HTR-8/SVneo (cell line): Measurements from ENCODE around the gene MAPK1.
"Not testable (repeated sequence)": the region's sequence is repeated elsewhere in the genome, so short reads cannot be mapped to it uniquely, and the experiment has no call there.

Experiments used
- DNase-seq: peaks from one replicate; pipeline ENCODE4 v3.0.0; 2011; ENCODE audit warnings: low spot score, mixed read lengths; ENCODE audit not compliant: insufficient read length
- FAIRE-seq: peaks from 2 replicates; lab custom pipeline; 2011; peaks lifted over from hg19 to GRCh38; lab: Jason Lieb, UNC

MAPK1 gene

DNA sequence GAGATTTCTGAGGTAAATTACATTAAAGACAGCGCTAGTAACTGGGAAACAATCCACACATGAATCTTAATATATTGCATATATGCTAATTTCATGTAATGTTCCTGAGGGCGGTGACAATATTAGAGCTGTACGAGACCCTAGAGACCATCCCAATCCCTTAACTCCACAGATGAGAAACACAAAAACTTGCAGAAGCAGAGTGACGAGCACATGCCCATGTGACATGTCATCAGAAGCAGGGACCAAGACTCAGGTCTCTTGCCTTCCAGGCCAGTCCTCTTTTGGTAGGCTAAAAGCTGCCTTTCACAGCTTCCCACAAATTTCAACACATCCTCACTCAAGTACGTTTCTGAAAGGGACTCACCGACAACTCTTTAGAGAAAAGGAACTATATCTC is 11.8 kb downstream of the MAPK1 start:
- DNase-seq: no peak
- no peak for FAIRE-seq

DNA sequence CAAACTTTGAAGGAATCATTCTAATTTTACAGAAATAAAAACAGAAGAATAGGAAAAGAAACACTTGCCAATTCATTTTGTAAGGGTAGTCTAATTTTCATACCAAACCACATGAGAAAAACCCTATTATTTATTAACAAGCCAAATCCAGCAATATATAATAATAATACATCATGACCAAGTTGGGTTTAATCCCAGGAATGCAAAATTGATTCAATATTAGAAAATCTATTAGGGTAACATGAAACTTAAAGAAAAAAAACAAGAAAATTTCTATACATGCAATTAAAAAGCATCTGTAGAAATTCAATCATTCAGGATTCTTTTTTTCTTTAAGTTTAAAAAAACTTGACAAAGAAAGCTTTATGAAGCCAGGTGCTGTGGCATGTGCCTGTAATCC is 16.8 kb downstream of the MAPK1 start:
- no peak for FAIRE-seq

DNA sequence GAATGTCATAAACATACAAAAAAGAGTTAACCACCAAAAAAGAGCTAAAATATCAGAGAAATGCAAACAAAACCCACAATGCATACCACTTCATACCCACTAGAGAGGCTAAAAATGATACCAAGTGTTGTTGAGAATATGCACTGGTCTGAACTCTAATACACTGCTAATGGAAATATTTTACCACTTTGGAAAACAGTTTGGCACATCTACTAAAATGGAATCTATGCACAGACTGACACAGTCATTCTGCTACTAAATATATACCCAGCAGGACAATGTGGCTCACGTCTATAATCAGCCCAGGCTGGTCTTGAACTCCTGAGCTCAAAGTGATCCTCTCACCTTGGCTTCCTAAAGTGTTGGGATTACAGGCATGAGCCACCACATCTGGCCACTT is 18.0 kb downstream of the MAPK1 start:
- FAIRE-seq (no peak), DNase-seq (no peak)

More for the DNA sequence above, 16.8 kb downstream of the MAPK1 start:
- DNase-seq: no peak

DNA sequence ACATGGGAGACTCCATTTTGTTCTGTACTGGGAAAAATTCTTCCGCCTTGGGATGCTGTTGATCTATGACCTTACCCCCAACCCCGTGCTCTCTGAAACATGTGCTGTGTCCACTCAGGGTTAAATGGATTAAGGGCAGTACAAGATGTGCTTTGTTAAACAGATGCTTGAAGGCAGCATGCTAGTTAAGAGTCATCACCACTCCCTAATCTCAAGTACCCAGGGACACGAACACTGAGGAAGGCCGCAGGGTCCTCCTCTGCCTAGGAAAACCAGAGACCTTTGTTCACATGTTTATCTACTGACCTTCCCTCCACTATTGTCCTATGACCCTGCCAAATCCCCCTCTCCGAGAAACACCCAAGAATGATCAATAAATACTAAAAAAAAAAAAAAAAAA is 19.4 kb downstream of the MAPK1 start:
- not testable (repeated sequence) for FAIRE-seq, DNase-seq

DNA sequence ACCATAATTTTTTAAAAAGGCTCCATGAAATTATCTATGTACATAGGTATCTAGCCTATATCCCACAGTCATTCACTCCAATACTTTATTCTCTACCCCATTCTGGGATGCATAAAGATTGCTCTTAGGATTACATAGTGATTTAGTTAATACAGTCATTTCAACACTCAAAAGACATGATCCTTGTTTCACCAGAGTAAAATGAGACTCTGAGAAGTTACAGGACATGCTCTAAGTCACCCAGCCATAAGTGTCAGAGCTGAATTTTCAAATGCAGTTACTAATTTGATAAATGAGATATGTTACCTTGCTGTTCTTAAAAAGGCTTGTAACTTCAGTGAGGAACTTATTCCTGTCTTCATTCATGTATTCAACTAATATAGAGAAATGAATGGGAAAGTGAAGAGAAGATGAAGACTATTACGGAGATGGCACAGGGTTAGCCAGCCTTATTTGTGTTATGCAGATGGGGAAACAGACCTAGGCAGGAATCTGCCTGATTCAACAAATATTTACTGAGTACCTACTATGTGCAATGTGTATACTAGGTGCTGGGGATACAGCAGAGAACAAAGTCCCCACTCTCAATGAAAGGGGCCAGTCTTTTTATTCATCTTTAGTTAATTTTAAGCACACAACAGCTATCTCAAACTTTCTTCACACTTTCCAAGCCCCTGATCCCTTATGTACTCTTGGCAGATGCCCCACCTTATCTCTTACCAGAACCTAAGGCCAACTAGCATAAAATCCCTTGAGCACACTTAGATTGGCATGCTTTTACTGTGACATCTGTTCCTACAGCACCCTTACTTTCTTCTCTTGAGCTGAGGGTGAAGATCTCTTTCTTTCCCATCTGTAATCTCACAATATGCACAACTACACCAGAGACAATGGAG is 21.6 kb downstream of the MAPK1 start:
- DNase-seq (no peak), FAIRE-seq (no peak)

DNA sequence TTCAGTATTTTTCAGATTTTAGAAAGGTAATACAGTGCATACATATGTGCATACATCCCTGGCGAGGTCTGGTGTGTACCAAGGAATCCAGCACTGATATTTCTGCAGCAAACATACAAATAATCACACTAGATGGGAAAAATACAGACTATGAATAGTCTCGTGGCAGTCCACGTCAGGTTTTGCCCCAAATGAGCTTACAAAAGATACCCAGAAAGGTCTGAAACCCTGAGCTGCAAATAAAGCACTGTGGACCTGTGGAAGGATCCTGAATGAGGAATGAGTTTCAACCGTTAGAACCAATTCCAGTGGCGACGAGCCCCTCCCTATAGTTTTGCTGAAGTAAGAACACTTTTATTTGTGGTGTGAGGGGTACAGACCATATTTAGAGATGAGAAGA is 24.5 kb downstream of the MAPK1 start:
- FAIRE-seq: no peak
- DNase-seq: no peak

DNA sequence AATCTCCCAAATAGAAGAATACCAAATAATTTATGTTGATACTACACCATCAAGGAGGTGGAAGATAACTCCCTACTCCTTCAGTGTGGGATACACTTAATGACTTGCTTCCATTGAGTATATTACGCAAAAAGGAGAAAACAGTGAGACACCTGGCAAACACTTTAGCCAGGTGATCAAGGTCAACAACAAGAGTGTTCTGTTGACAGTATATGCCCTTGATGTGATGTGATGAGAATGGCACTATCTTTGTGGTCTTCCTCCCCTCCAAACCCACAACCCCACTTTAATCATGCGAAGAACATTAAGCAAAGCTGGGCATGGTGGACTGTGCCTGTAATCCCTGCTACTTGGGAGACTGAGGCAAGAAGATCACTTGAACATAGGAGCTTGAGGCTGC is 26.0 kb downstream of the MAPK1 start:
- FAIRE-seq: no peak
- DNase-seq: no peak

DNA sequence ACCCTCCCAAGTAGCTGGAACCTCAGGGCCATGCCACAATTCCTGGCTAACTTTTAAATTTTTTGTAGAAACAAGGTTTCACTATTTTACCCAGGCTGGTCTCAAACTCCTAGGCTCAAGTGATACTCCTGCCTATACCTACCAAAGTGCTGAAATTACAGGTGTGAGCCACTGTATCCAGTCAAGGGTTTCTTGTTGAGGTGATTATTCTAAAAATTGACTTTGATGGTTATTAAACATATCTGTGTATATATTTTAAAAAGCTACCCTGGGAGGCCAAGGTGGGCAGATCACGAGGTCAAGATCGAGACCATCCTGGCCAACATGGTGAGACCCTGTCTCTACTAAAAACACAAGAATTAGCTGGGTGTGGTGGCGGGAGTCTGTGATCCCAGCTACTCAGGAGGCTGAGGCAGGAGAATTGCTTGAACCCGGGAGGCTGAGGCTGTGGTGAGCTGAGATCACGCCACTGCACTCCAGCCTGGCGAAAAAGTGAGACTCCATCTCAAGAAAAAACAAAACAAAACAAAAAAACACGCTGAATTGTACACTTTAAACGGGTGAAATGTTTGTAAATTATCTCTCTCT is 27.1 kb downstream of the MAPK1 start:
- no peak for DNase-seq
- no peak for FAIRE-seq

DNA sequence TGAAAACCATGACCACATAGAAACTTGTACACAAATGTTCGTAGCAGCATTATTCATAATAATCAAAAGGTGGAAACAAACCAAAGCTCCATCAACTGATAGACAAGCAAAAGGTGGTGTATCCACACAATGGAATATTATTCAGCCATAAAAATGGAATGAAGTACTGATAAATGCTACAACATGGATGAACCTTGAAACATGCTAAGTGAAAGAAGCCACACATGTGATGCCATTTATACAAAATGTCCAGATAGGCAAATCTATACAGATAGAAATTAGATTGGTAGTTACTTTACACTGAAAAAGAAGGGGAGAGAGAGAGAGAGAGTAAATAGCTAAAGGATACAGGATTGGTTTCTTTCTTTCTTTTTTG is 27.7 kb downstream of the MAPK1 start:
- DNase-seq (no peak), FAIRE-seq (no peak)

DNA sequence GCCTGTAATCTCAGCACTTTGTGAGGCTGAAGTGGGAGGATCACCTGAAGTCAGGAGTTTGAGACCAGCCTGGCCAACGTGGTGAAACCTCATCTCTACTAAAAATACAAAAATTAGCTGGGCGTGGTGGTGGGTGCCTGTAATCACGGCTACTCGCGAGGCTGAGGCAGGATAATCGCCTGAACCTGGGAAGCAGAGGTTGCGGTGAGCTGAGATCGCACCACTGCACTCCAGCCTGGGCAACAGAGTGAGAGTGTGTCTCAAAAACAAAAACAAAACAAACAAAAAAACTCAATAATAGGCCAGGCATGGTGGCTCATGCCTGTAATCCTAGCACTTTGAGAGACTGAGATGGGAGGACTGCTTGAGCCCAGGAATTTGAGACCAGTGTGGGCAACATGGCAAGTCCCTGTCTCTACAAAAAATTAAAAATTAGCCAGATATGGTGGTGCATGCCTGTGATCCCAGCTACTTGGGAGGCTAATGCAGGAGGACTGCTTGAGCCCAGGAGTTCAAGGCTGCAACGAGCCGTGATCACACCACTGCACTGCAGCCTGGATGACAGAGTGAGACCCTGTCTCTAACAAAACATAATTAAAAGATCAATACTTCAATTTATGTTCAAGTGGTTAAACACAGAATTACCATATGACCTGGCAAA is 28.2 kb downstream of the MAPK1 start:
- DNase-seq, FAIRE-seq: not testable (repeated sequence)

DNA sequence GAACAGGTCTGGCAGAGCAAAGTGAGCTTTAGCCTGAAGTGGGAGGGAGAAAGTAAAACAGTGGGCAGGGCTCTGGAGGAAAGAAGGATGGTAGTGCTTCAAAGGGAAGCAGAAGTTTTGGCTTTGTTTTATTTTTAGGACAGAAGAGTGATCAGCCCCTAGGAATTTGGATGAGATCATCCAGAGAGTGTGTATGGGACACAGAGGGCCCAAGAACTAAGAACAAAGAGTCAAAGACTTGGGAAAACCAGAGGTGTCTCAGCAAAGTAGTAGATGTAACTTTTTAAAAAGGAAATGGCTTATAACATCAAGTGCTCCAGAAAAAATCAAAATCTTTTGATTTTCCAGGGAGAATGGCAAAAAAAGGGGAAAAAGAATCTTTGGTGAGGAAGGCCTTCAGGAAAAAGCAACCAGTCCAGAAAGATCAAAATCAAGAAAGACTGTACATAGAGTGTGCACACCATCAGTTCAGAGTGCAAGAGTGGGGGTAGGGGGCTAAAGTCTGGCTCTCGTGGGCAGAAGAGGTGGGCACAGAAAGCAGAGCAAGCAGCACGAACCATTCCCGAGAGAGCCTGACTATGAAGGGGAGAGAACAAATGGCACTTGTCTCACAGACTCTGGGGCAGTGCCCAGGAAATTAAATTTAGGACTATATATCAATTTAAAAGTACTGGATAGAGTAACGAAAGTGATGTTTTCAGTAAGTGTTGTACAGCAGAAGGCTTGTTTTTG is 30.0 kb downstream of the MAPK1 start:
- FAIRE-seq (no peak), DNase-seq (peak; percentile 41)

DNA sequence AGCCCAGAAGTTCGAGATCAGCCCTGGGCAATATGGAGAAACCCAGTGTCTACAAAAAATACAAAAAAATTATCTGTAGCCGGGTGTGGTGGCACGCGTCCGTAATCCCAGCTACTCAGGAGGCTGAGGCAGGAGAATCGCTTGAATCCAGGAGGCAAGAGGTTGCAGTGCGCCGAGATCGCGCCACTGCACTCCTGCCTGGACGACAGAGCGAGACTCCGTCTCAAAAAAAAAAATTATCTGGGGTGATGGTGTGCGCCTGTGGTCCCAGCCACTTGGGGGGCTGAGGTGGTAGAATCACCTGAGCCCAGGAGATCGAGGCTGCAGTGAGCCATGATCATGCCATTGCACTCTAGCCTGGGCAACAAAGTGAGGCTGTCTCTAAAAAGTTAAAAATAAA is 31.0 kb downstream of the MAPK1 start:
- FAIRE-seq, DNase-seq: not testable (repeated sequence)

DNA sequence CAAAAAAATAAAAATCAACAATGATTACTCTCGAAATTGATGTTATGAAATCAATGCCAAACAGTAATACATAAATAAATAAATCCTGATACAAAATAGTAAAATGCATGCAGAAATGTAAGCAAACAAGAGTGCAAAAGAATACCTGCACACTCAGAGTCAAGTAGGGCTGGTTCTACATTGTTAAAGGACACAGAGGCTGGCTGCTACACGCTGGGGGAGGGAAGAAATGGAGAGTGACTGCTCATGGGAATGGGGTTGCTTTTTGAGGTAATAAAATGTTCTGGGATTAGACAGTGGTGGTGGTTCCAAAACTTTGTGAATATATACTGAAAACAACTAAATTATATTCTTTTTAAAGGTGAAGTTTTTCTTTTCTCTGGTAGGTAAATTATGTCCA is 32.1 kb downstream of the MAPK1 start:
- FAIRE-seq (no peak), DNase-seq (no peak)

DNA sequence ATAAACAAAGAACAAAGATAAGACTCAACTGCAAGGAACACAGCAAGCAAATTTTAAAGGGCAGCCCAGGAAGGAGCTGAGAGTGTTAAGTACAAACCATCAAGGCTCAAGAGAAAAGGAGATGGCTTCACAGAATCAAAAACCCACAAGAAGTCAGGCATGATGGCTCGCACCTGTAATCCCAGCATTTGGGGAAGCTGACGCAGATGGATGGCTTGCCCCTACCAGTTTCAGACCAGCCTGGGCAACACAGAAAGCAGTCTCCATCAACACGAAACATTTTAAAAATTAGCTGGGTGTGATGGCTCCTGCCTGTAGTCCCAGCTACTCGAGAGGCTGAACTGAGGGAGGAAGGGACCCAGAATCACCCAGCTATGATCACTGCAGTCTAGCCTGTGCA is 32.6 kb downstream of the MAPK1 start:
- no peak for DNase-seq
- no peak for FAIRE-seq

DNA sequence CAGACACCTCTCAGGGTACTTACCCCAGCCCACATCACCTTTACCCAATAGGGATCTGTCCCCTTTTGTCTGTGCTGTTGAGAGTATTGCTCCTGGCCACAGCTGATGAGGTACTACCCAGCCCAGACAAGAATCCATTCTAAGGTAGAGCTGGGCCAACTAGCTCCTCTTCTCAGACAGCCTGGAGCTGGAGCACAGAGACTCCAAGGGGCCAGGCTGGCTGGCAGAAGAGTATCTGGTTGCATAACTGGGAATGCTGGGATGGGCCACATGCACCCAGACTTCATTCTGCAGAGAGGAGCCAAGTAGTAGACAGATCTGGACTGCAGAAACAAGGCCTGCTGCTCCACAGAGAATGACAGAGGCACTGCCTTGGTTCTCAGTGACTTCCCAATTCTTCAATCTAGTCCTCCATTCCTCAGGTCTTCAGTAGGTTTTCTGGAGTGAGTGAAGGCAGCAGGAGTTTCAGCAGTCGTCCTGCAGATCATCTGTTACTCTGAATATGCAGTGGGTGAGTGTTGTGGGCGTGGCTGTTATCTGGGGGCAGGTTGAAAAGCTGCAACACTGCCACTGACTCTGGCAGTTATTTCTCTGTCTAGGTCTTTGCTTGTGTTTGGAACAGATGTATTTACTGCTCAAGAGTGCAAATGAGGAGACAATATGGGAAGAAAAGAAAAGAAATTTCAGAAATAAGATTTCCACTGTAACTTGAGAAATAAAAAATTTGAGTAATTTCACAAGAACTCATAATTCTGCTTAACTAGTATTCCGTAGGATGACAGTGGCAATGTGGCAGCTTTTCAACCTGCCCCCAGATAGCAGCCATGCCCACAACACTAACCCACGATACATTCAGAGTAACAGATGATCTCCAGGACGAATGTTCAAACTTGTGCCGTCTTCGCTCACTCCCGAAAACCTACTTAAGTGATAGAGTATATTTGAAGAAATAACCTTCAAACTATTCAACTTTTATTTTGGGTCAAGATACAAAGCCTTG is 34.9 kb downstream of the MAPK1 start:
- DNase-seq (no peak), FAIRE-seq (no peak)

DNA sequence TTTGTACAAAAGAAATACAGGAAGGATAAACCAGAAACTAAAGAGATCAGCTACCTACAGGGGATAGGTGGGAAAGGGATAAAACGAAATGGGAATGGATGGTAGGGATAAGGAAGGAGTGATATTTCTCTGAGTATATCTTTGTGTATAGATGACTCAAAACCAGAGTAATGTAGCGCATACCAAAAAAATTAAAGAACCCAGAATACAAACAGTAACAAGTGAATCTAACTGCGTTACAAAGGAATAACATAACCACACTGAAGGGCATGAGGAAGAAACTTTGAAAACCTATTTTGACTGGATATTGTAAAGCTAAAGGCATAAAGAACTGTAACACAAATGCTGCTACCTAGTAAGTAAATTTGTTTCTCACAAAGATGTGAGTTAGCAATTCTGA is 37.9 kb downstream of the MAPK1 start:
- FAIRE-seq (no peak), DNase-seq (no peak)

DNA sequence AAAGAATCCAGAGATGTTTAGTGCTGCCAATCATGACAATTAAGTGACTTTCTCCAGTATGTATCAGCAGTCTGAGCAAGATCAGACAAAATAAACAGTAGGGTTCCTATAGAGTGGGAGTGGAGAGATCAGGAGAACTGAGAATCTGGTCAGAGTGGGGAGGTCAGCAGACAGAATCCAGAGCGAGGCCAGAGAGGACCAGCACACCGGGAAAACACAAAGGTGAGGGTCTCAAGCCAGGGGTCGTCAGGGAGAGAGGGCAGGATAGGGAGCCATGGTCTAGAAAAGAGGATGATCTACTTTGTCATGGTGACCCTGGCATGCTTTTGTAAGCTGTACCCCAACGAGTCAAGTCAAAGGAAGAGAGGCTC is 39.2 kb downstream of the MAPK1 start:
- no peak for FAIRE-seq

DNA sequence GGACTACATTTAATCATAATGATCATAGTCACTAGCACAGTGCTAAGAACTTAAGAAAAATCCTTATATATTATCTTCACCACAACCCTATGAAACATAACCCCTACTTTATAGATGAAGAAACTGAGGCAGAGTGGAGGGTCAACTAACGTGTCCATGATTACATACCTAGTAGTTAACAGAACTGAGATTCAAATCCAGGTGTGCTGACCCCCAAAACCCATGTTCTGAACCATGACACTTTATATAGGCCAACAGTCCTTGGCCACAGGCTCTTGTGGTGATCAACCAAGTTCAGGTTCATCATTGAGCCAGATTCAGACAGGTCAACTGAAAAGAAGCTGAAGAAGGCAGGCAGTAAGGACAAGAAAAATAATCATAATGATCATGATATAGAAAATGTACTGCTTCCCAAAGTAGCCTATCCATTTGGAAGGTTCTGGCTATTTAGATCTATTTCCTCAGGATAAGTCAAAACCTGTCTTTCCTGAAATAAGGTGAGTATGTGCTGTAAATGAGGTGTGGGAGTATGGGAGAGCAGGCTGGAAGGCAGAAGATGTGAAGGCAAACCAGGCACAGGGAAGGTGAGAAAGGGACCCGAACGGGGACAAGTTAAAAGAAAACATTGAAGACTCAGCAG is 39.7 kb downstream of the MAPK1 start:
- no peak for FAIRE-seq
- DNase-seq: no peak

More for the DNA sequence above, 39.2 kb downstream of the MAPK1 start:
- no peak for DNase-seq

DNA sequence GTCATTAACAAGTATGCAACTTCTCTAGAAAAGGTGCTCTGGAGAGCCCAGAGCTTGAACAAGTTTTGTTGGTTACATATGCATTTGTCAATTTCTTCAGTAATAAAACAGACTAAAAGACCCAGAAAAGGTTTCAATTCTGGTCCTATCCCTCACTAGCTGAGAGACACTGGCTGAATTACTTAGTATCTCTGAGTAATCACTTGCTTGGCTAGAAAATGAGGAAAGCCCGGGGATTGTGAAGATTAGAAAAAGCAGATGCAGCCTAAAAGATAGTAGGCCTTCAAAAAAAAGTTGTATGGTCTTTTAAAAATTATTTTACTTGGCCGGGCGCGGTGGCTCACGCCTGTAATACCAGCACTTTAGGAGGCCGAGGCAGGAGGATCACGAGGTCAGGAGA is 41.2 kb downstream of the MAPK1 start:
- FAIRE-seq (no peak), DNase-seq (no peak)
